NB4 (cell line): Measurements from ENCODE around the gene CNKSR3.

Experiments used
- DNase-seq: peaks from one replicate; pipeline ENCODE4 v3.0.0; 2010; ENCODE audit warnings: low read depth
- H3K4me3 ChIP-seq: one replicate; pipeline ENCODE4 v1.5.1; 2011; ENCODE audit warnings: mild to moderate bottlenecking, low read depth, low read length, moderate library complexity
- CTCF ChIP-seq: IDR thresholded peaks from one replicate; pipeline ENCODE4 v1.5.1; 2012; ENCODE audit warnings: low read depth, low read length
- MAX ChIP-seq: IDR thresholded peaks from 2 replicates; pipeline ENCODE4 v1.6.1; 2011; ENCODE audit warnings: low read depth, low read length
- MYC ChIP-seq: IDR thresholded peaks from 2 replicates; pipeline ENCODE4 v1.6.1; 2011; ENCODE audit warnings: low read depth, low read length
- POLR2A ChIP-seq: IDR thresholded peaks from 2 replicates; pipeline ENCODE4 v1.6.1; 2011; ENCODE audit warnings: mild to moderate bottlenecking; ENCODE audit not compliant: insufficient read length; ENCODE audit errors: extremely low read depth

Gene CNKSR3

GRCh38 chr6:154407440-154407839 is 103.0 kb downstream of the CNKSR3 start:
- TF ChIP-seq MYC (no peak), POLR2A (no peak), CTCF (no peak), MAX (no peak)
- no peak for DNase-seq
- no peak overlapping the region for H3K4me3 ChIP-seq

GRCh38 chr6:154406869-154407268 is 103.6 kb downstream of the CNKSR3 start:
- no peak overlapping the region for H3K4me3 ChIP-seq
- no peak for DNase-seq
- TF ChIP-seq MAX (no peak), POLR2A (no peak), CTCF (no peak), MYC (no peak)

GRCh38 chr6:154406301-154406700 is 104.2 kb downstream of the CNKSR3 start:
- no peak for DNase-seq

GRCh38 chr6:154404791-154405400 is 105.6 kb downstream of the CNKSR3 start:
- DNase-seq = no peak
- TF ChIP-seq POLR2A (no peak), CTCF (no peak), MYC (no peak), MAX (no peak)
- no peak overlapping the region for H3K4me3 ChIP-seq

More at GRCh38 chr6:154406301-154406700, 104.2 kb downstream of the CNKSR3 start:
- no peak overlapping the region for H3K4me3 ChIP-seq
- TF ChIP-seq CTCF (no peak), MAX (no peak), POLR2A (no peak), MYC (no peak)

- DNase-seq = no peak
- H3K4me3 ChIP-seq = no peak overlapping the region
- TF ChIP-seq MYC (no peak), CTCF (no peak), POLR2A (no peak), MAX (no peak)
These were observed 106.7 kb downstream of the CNKSR3 start for GRCh38 chr6:154403788-154404187.

GRCh38 chr6:154402081-154402780 is 108.3 kb downstream of the CNKSR3 start:
- H3K4me3 ChIP-seq = no peak overlapping the region
- DNase-seq = no peak
- TF ChIP-seq MYC (no peak), POLR2A (no peak), MAX (no peak), CTCF (no peak)
